Activated T-cell treated with anti-CD3 and anti-CD28 coated beads, Interleukin-2, amount 50 U/mL, for 4 hours (primary cell): ENCODE data around the gene VNN1. TPM values are rescaled to one million over a fixed set of nuclear protein-coding genes. Genes with fewer than 3 reads are reported as not detected.

Experiments
- ATAC-seq, 2 donors: fragments of 200-7000 bp; cut with Tn5 transposase; one replicate each; pipeline ENCODE4 v1.10.0; 2021
- DNase-seq: peaks from one replicate; pipeline ENCODE4 v3.0.0-alpha.2; 2020
- H3K27me3 Mint-ChIP-seq: one replicate; pipeline ENCODE4 v1.8.0; 2021; ENCODE audit warnings: low read depth, mixed read lengths
- H3K36me3 Mint-ChIP-seq: one replicate; pipeline ENCODE4 v1.8.0; 2022; ENCODE audit warnings: mixed read lengths; ENCODE audit not compliant: insufficient read depth
- H3K4me1 Mint-ChIP-seq: one replicate; pipeline ENCODE4 v1.8.0; 2021; ENCODE audit warnings: low read depth, mixed read lengths
- H3K4me3 Mint-ChIP-seq: one replicate; pipeline ENCODE4 v1.8.0; 2021; ENCODE audit warnings: mild to moderate bottlenecking, moderate library complexity, mixed read lengths
- H3K9me3 Mint-ChIP-seq: one replicate; pipeline ENCODE4 v1.8.0; 2021; ENCODE audit warnings: mixed read lengths
- total RNA-seq, 3 donors: library from RNA; stranded (reverse); gene quantifications; one replicate each; pipeline ENCODE4 v1.2.1, GENCODE V29; 2021

VNN1 gene
- total RNA-seq, 3 donors from 2014 or later: not detected

DNA sequence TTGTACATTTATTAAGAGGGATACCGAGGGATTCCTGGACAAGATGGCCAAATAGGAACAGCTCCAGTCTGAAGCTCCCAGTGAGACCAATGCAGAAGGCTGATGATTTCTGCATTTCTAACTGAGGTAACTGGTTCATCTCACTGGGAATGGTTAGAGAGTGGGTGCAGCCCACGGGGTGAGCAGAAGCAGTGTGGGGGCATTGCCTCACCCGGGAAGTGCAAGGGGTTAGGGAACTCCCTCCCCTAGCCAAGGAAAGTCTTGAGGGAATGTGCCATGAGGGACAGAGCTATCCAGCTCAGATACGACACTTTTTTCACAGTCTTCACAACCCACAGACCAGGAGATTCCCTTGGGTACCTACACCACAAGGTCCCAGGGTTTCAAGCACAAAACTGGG is 79.1 kb downstream of the VNN1 start:
- peaks cover 36% of the 10 kb centered on the region for H3K27me3 Mint-ChIP-seq
- no peak overlapping the region for H3K4me3 Mint-ChIP-seq
- H3K36me3 Mint-ChIP-seq: no peaks in the 10 kb centered on the region
- ATAC-seq (no peak), DNase-seq (no peak)
- H3K9me3 Mint-ChIP-seq: no peaks in the 10 kb centered on the region
- no peaks in the 10 kb centered on the region for H3K4me1 Mint-ChIP-seq

DNA sequence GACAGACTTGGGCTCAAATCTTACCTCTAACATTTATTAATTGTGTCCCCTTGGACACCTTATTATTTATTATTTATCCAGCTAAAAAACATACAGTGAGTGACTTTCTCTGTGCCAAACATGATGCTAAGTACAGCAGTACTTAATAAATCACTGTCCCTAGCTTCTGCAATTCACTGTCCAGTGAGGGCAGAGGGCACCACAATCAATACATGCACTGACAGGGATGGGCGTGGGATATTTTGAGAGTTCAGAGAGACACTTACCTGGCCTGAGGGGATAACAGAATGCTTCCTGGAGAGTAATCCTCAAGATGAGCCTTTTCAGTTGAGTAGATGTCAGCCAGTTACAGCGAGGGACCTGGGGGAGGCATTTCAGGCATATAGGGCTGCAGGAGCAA is 80.5 kb downstream of the VNN1 start:
- no peaks in the 10 kb centered on the region for H3K36me3 Mint-ChIP-seq
- H3K4me1 Mint-ChIP-seq: no peaks in the 10 kb centered on the region
- no peaks in the 10 kb centered on the region for H3K9me3 Mint-ChIP-seq
- no peak for ATAC-seq
- no peak for DNase-seq
- H3K27me3 Mint-ChIP-seq: peaks cover 41% of the 10 kb centered on the region
- H3K4me3 Mint-ChIP-seq: no peak overlapping the region

Other genes with a start within 250 kb of the VNN1 start
- gene STX7, start 200.9 kb downstream of the VNN1 start, total RNA-seq: 10 to 100 TPM in 1 of 3 donors, 1 to 10 TPM in 2; 6.7 to 11.0 (median 7.9) TPM
- not detected for gene TAAR9, start 175.8 kb downstream of the VNN1 start, total RNA-seq
- gene TAAR8, start 161.4 kb downstream of the VNN1 start, total RNA-seq: not detected
- gene TAAR6, start 143.7 kb downstream of the VNN1 start, total RNA-seq: not detected
- gene TAAR5, start 124.3 kb downstream of the VNN1 start, total RNA-seq: not detected
- not detected for gene TAAR2, start 89.8 kb downstream of the VNN1 start, total RNA-seq
- not detected for gene TAAR1, start 54.9 kb downstream of the VNN1 start, total RNA-seq
- gene VNN2, start 43.8 kb upstream of the VNN1 start, total RNA-seq: 1 to 10 TPM in 2 of 3 donors, under 1 TPM in 1; 0.76 to 1.4 (median 1.2) TPM
- 1 to 10 TPM; 3.8 to 4.5 (median 4.3) TPM for gene SLC18B1, start 84.6 kb upstream of the VNN1 start, total RNA-seq
- gene RPS12, start 100.5 kb upstream of the VNN1 start, total RNA-seq: 1,000 to 10,000 TPM; 1,815 to 1,961 (median 1,864) TPM